Left lung (tissue), 10 donors: ENCODE measurements around the gene LETM1. TPM values are rescaled to one million over a fixed set of nuclear protein-coding genes. Genes with fewer than 3 reads are reported as not detected.
"Not testable (repeated sequence)": the region's sequence is repeated elsewhere in the genome, so short reads cannot be mapped to it uniquely, and the experiment has no call there.

Experiments
- ATAC-seq: fragments of 200-7000 bp; cut with Tn5 transposase; one replicate; pipeline ENCODE4 v1.9.1; 2020; ENCODE audit warnings: moderate library complexity
- DNase-seq, 4 donors: peaks; one replicate each; pipeline ENCODE4 v3.0.0-alpha.2; 2013 to 2020
- H3K27ac ChIP-seq, 2 donors: fragments of 200-600 bp; sonication (generic) in 1 of 2; one replicate each; pipeline versions ENCODE4 v1.5.0 to v1.8.0; 2020 to 2021
- H3K27me3 ChIP-seq, 2 donors: fragments of 200-600 bp; sonication (generic) in 1 of 2; one replicate each; pipeline versions ENCODE4 v1.5.0 to v1.8.0; 2020 to 2021
- H3K36me3 ChIP-seq, 2 donors: fragments of 200-600 bp; sonication (generic) in 1 of 2; one replicate each; pipeline versions ENCODE4 v1.5.0 to v1.8.0; 2020 to 2021
- H3K4me1 ChIP-seq, 2 donors: fragments of 200-600 bp; one replicate each; pipeline ENCODE4 v1.8.0; 2021
- H3K4me3 ChIP-seq, 2 donors: fragments of 200-600 bp; sonication (generic) in 1 of 2; one replicate each; pipeline versions ENCODE4 v1.5.0 to v1.8.0; 2020 to 2021; ENCODE audit warnings: mild to moderate bottlenecking in 1 of 2
- H3K9me3 ChIP-seq, 2 donors: fragments of 200-600 bp; sonication (generic) in 1 of 2; one replicate each; pipeline versions ENCODE4 v1.5.0 to v1.8.0; 2020 to 2021
- intact Hi-C, 2 donors: fragments of 100-400 bp; cut with DNase I; formaldehyde crosslinking; loops; one replicate each; pipeline versions ENCODE4 v1.11.2 to v1.14.2; 2022
- polyA plus RNA-seq, 6 donors: library from polyadenylated mRNA; unstranded; fragments of 120-200 nt; gene quantifications; one replicate each; pipeline ENCODE4 v1.2.1, GENCODE V29; 2013; ENCODE audit not compliant: insufficient read length in 6 of 6
- total RNA-seq, 2 donors: library from RNA; stranded (reverse); fragmentation: NEBNext Ultra II Directional; extraction: Animal tissue kit (Norgen Biotek cat#: 25700); gene quantifications; one replicate each; pipeline ENCODE4 v1.2.1, GENCODE V29; 2021
- TF ChIP-seq, protein P1 (sequence below), 2 donors: fragments of 200-600 bp; sonication (generic) in 1 of 2; IDR thresholded peaks; one replicate each; pipeline versions ENCODE4 v1.5.0 to v1.8.0; 2021; ENCODE audit warnings: antibody characterized with exemption in 2 of 2
- donor health status: DM: no; HTN: yes; CAD: no.
- donor health status: DM: no; HTN: no; CAD: no.

LETM1 gene
- total and polyA plus RNA-seq, 8 donors, result 17.9 to 52.3 (median 21.5) TPM

DNA sequence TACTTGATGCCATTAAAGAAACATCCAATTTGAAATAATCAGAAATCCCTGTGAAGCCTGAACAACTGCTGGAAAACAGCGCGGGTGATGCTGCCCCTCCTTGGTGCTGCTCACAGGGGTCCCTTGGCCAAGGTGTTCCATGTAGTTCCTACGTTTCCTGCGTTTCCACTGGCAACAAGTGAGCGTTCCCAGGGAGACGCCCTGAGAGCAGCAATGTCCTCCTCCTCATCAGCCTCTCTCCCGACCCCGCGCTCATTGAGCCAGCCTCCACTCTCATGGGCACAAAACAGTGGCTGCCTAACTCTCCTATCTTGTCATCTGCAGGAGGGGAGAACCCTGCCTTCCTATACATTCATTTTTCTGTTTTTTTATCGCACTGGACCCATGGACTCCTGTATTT, 18.9 kb downstream of the LETM1 start:
- Histone ChIP-seq H3K9me3 (no peaks in the 10 kb centered on the region), H3K27ac (no peak overlapping the region), H3K36me3 (peaks cover 0 to 99% of the 10 kb centered on the region in 2 donors), H3K4me3 (no peak overlapping the region), H3K27me3 (no peaks in the 10 kb centered on the region), H3K4me1 (no peaks in the 10 kb centered on the region)
- TF ChIP-seq, protein P1, sequence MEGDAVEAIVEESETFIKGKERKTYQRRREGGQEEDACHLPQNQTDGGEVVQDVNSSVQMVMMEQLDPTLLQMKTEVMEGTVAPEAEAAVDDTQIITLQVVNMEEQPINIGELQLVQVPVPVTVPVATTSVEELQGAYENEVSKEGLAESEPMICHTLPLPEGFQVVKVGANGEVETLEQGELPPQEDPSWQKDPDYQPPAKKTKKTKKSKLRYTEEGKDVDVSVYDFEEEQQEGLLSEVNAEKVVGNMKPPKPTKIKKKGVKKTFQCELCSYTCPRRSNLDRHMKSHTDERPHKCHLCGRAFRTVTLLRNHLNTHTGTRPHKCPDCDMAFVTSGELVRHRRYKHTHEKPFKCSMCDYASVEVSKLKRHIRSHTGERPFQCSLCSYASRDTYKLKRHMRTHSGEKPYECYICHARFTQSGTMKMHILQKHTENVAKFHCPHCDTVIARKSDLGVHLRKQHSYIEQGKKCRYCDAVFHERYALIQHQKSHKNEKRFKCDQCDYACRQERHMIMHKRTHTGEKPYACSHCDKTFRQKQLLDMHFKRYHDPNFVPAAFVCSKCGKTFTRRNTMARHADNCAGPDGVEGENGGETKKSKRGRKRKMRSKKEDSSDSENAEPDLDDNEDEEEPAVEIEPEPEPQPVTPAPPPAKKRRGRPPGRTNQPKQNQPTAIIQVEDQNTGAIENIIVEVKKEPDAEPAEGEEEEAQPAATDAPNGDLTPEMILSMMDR (IDR thresholded peaks at IDR 0.05), result no peak
- ATAC-seq, result no peak
- intact Hi-C loops, result no loop called here
- no peak for DNase-seq

DNA sequence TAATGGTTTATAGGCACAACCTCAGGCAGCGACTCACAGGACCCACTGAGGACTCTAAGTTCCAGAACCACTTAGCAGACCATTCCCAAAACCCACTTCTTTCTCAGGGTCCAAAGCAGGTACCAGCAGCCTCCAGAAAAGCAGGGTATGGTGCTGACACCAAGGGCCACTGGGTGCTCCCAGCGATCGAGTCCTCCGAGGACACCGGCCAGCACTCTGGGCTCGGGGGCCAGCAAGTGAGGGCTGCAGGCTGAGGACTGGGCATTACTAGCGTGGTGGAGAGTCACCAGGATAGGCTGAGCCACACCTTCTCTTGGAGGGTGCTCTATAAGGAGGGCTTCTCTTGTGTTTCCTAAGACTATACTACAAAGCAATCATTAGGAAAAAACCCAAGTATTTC, 19.3 kb downstream of the LETM1 start:
- TF ChIP-seq, protein P1 (IDR thresholded peaks at IDR 0.05), result no peak
- intact Hi-C loops, result no loop called here
- H3K4me3 ChIP-seq, result no peak overlapping the region
- DNase-seq (no peak), ATAC-seq (no peak)
- H3K9me3 ChIP-seq, result no peaks in the 10 kb centered on the region
- no peaks in the 10 kb centered on the region for H3K4me1 ChIP-seq
- H3K36me3 ChIP-seq, result peaks cover 0 to 99% of the 10 kb centered on the region in 2 donors
- H3K27ac ChIP-seq, result no peak overlapping the region
- no peaks in the 10 kb centered on the region for H3K27me3 ChIP-seq

DNA sequence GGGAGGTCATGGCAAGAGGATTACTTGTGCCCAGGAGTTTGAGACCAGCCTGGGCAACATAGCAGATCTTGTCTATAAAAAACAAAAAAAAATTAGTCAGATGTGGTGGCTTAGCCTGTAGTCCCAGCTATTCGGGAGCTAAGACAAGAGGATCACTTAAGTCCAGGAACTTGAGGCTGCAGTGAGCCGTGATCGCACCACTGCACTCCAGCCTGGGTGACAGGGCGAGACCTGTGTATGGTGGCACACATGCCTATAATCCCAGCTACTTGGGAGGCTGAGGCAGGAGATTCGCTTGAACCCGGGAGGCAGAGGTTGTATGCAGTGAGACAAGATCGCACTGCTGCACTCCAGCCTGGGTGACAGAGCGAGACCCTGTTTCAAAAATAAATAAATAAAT, 20.1 kb downstream of the LETM1 start:
- H3K4me3 ChIP-seq, intact Hi-C loops, H3K27ac ChIP-seq, H3K9me3 ChIP-seq, DNase-seq, H3K4me1 ChIP-seq, H3K27me3 ChIP-seq, ATAC-seq: not testable (repeated sequence)
- peaks cover 0 to 99% of the 10 kb centered on the region in 2 donors for H3K36me3 ChIP-seq

DNA sequence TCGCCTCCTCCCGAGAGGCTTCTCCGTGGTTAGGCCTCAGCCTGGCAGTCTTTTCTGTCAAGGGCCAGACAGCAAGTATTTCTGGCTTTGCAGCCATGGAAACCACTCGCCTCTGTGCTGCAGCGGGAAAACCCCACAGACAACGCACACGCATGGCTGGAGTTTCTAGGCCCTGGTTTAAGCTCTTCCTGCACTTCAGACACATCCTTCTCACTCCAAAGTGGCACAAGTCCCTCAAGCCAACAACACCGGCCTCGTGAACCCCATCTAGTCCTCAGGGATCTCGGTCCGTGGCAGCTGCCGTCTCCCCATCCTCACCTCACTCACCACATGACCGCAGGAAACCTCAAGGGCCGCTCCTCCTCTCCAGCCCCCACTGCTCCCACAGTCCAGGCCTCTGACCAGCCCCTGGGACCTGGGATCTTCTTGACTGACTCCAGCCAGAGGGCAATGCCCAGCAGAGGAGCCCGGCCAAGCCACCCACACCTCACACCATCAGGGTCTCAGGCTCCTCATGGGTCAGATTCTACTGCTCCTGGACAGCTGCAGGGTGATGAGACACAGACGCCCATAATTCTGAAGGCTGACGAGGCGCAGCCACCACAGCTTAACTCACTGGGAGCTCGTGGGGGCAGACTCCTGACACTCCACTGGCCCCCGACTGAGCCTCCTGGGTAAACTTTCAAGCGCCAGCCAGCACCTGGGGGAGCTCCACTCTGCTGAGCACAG, 21.7 kb downstream of the LETM1 start:
- no peak for ATAC-seq
- intact Hi-C loops, result no loop called here
- peaks cover 0 to 99% of the 10 kb centered on the region in 2 donors for H3K36me3 ChIP-seq

DNA sequence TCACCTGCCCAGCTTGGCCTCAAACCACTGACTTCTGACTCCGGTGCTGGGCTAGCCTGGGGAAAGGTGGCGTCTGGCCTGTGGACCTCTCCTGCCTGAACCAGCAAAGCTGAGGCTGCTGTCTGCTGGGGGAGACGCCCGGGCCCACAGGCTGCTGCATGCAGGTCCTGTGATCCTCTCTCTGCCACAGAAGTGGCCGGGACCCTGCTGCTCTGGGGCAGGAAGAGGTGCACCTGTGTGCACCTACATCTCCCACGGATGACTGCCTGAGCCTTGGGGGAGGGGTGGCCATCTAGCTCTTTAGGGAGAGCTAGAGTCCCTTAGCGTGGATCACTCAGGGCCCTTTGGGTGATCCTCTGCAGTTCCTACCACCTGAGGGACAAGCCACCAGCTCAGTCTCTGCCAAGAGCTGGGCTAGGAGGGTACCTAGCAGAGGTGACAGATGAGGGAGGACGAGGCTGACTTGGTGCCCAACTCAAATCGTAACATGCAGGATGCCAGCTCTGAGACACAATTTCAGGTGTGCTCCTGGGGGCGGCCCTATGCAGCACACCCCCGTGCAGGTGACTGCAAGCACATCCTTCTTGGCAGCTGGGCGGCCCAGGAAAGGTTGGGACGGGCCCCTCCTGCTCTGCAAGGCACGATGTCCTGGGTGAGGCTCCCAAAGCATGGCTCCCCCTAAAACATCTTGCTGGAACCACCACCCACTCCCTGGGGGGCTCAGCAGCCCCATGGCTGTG, 22.5 kb downstream of the LETM1 start:
- peaks cover 0 to 92% of the 10 kb centered on the region in 2 donors for H3K36me3 ChIP-seq
- H3K9me3 ChIP-seq, result no peaks in the 10 kb centered on the region
- TF ChIP-seq, protein P1 (IDR thresholded peaks at IDR 0.05), result no peak
- H3K27me3 ChIP-seq, result no peaks in the 10 kb centered on the region
- ATAC-seq (no peak), DNase-seq (no peak)
- no peak overlapping the region for H3K27ac ChIP-seq
- H3K4me1 ChIP-seq, result no peaks in the 10 kb centered on the region
- intact Hi-C loops, result no loop called here
- no peak overlapping the region for H3K4me3 ChIP-seq

More for the DNA sequence above, 21.7 kb downstream of the LETM1 start:
- H3K27ac ChIP-seq, result no peak overlapping the region
- TF ChIP-seq, protein P1 (IDR thresholded peaks at IDR 0.05), result no peak
- H3K4me3 ChIP-seq, result no peak overlapping the region
- H3K27me3 ChIP-seq, result no peaks in the 10 kb centered on the region
- DNase-seq, result no peak
- no peaks in the 10 kb centered on the region for H3K9me3 ChIP-seq
- no peaks in the 10 kb centered on the region for H3K4me1 ChIP-seq
